Measurements from ENCODE around the gene ADAM12. TPM values are rescaled to one million over a fixed set of nuclear protein-coding genes. Genes with fewer than 3 reads are reported as not detected.

ADAM12 gene
- total and polyA plus RNA-seq, 2 experiments from 2014 or later = 0.13 to 0.87 TPM

DNA sequence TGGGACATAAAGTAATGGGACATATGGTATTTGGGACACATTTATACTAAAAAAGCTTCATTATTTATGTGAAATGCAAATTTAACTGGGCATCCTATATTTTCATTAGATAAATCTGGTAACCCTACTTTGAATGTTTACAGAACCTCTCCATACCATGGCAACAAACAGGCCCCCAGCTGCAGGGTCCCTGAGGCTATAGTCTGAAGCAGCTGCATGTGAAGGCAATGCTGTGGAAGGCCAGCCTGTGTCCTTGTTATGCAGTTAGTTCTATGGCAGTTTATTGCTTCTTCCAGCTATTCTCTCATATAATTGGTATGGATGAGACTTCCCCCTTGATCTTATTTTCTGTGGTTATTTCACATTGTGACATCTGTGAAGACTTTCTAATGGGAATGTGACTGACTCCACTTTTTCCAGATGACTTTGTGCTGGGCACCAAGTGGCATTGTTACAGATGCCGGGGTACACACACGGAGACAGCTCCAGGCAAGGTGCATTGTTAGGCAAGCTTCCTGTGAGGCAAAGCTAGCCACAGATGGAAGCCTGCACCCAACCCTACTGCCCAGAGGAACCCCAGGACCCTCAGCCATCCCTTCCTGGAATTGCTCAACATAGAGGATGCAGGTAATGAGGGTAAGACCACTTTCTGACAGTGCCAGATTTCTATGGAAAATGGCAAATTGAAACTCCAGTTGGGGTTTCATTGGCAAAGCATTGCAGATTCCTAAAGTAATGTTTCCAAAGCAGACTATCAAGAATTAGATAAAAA lies 49.5 kb upstream of the ADAM12 start:
- Histone ChIP-seq H3K4me1 (ENCODE audit: insufficient read depth) (no peaks in the 10 kb centered on the region), H3K27me3 (ENCODE audit: insufficient read depth) (no peaks in the 10 kb centered on the region), H3K4me3 (no peak overlapping the region), H3K9me2 (ENCODE audit: insufficient read depth) (0 out of 2 replicates have a peak, but pooled peaks cover 17% of the 10 kb centered on the region), H3K79me2 (replicated peaks; ENCODE audit: insufficient read depth) (no peaks in the 10 kb centered on the region), H2AFZ (no peak overlapping the region), H3K36me3 (ENCODE audit: insufficient read depth) (no peaks in the 10 kb centered on the region), H4K20me1 (replicated peaks; ENCODE audit: insufficient read depth) (no peaks in the 10 kb centered on the region), H3F3A (replicated peaks; ENCODE audit: low read depth) (no peaks in the 10 kb centered on the region), H3K4me2 (no peak overlapping the region), H3K27ac (ENCODE audit: low read depth) (no peak overlapping the region)
- Mint-ChIP-seq H3K36me3 (ENCODE audit: low read depth) (peaks cover 5% of the 10 kb centered on the region; the same call in 2 of the 3 replicates), H3K4me1 (no peaks in the 10 kb centered on the region; the same call in 2 of the 3 replicates), H3K9me3 (peaks cover 6% of the 10 kb centered on the region), H3K27ac (no peak overlapping the region), H3K4me3 (no peak overlapping the region), H3K27me3 (ENCODE audit: insufficient read depth, low read depth, poor library complexity) (peaks cover under 1% of the 10 kb centered on the region)
- TF ChIP-seq EZH2phosphoT487 (IDR thresholded peaks at IDR 0.05; ENCODE audit: unreplicated experiment) (no peak), ZNF114 (CRISPR knock-in tag; IDR thresholded peaks at IDR 0.05) (no peak), CREB1 (CRISPR knock-in tag; IDR thresholded peaks at IDR 0.05; ENCODE audit: low read depth) (no peak), NANOG (IDR thresholded peaks at IDR 0.05; ENCODE audit: borderline replicate concordance) (no peak)
- TF ChIP-seq, protein P1, sequence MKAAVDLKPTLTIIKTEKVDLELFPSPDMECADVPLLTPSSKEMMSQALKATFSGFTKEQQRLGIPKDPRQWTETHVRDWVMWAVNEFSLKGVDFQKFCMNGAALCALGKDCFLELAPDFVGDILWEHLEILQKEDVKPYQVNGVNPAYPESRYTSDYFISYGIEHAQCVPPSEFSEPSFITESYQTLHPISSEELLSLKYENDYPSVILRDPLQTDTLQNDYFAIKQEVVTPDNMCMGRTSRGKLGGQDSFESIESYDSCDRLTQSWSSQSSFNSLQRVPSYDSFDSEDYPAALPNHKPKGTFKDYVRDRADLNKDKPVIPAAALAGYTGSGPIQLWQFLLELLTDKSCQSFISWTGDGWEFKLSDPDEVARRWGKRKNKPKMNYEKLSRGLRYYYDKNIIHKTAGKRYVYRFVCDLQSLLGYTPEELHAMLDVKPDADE (IDR thresholded peaks at IDR 0.05) = no peak
- TF ChIP-seq, protein P2, sequence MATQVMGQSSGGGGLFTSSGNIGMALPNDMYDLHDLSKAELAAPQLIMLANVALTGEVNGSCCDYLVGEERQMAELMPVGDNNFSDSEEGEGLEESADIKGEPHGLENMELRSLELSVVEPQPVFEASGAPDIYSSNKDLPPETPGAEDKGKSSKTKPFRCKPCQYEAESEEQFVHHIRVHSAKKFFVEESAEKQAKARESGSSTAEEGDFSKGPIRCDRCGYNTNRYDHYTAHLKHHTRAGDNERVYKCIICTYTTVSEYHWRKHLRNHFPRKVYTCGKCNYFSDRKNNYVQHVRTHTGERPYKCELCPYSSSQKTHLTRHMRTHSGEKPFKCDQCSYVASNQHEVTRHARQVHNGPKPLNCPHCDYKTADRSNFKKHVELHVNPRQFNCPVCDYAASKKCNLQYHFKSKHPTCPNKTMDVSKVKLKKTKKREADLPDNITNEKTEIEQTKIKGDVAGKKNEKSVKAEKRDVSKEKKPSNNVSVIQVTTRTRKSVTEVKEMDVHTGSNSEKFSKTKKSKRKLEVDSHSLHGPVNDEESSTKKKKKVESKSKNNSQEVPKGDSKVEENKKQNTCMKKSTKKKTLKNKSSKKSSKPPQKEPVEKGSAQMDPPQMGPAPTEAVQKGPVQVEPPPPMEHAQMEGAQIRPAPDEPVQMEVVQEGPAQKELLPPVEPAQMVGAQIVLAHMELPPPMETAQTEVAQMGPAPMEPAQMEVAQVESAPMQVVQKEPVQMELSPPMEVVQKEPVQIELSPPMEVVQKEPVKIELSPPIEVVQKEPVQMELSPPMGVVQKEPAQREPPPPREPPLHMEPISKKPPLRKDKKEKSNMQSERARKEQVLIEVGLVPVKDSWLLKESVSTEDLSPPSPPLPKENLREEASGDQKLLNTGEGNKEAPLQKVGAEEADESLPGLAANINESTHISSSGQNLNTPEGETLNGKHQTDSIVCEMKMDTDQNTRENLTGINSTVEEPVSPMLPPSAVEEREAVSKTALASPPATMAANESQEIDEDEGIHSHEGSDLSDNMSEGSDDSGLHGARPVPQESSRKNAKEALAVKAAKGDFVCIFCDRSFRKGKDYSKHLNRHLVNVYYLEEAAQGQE (IDR thresholded peaks at IDR 0.05; ENCODE audit: unreplicated experiment) = no peak
- ATAC-seq (no peak), DNase-seq (ENCODE audit: low spot score) (no peak)

DNA sequence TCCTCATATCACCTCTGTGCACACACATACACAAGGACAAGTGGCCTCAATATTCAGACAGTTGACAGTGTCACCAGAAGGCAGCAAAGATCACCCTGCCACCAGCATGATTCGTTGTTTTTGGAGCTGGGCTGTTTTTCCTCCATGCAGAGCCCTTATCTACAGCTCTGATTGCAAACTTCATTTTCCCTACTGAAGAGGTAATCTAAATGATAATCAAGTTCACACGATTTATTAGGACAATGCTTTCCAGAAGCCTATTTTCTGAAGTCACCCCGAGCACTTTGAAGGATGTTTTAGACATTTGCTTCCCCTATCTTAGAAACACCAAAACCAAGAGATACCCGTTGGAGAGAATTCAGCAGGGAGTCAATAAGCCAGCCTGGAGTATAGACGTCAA lies 46.0 kb upstream of the ADAM12 start:
- no peak overlapping the region for H2AFZ ChIP-seq
- ATAC-seq (no peak), DNase-seq (ENCODE audit: low spot score) (no peak)
- no peak overlapping the region for H3K27ac ChIP-seq (ENCODE audit: low read depth)
- H3K36me3 ChIP-seq (ENCODE audit: insufficient read depth) = no peaks in the 10 kb centered on the region
- no peaks in the 10 kb centered on the region for H3K79me2 ChIP-seq (replicated peaks; ENCODE audit: insufficient read depth)
- no peaks in the 10 kb centered on the region; the same call in 2 of the 3 replicates for H3K36me3 Mint-ChIP-seq (ENCODE audit: low read depth)
- H3K4me3 Mint-ChIP-seq = no peak overlapping the region
- H3K4me3 ChIP-seq = no peak overlapping the region
- no peak overlapping the region for H3K27ac Mint-ChIP-seq
- H3K4me2 ChIP-seq = no peak overlapping the region
- H3K27me3 Mint-ChIP-seq (ENCODE audit: insufficient read depth, low read depth, poor library complexity) = peaks cover 2% of the 10 kb centered on the region
- no peaks in the 10 kb centered on the region for H3F3A ChIP-seq (replicated peaks; ENCODE audit: low read depth)
- H3K27me3 ChIP-seq (ENCODE audit: insufficient read depth) = no peaks in the 10 kb centered on the region
- H3K9me3 Mint-ChIP-seq = no peaks in the 10 kb centered on the region; the same call in 2 of the 3 replicates
- no peaks in the 10 kb centered on the region for H4K20me1 ChIP-seq (replicated peaks; ENCODE audit: insufficient read depth)
- peaks cover 29% of the 10 kb centered on the region; the same call in 1 of the 2 replicates for H3K9me2 ChIP-seq (ENCODE audit: insufficient read depth)
- no peaks in the 10 kb centered on the region for H3K4me1 ChIP-seq (ENCODE audit: insufficient read depth)
- no peaks in the 10 kb centered on the region for H3K4me1 Mint-ChIP-seq
- TF ChIP-seq ZNF114 (CRISPR knock-in tag; IDR thresholded peaks at IDR 0.05) (no peak), POLR2AphosphoS5 (IDR thresholded peaks at IDR 0.05; ENCODE audit: low read depth) (no peak), NANOG (IDR thresholded peaks at IDR 0.05; ENCODE audit: borderline replicate concordance) (no peak), ZNF331 (CRISPR knock-in tag; IDR thresholded peaks at IDR 0.05; ENCODE audit: low read depth) (no peak), EZH2 (IDR thresholded peaks at IDR 0.05; ENCODE audit: low read depth, unreplicated experiment) (no peak), JUNB (IDR thresholded peaks at IDR 0.05; ENCODE audit: unreplicated experiment) (no peak), CREB1 (CRISPR knock-in tag; IDR thresholded peaks at IDR 0.05; ENCODE audit: low read depth) (no peak), EZH2phosphoT487 (IDR thresholded peaks at IDR 0.05; ENCODE audit: unreplicated experiment) (no peak), STAT1 (IDR thresholded peaks at IDR 0.05; ENCODE audit: unreplicated experiment) (no peak)
- TF ChIP-seq, protein P2 (IDR thresholded peaks at IDR 0.05; ENCODE audit: unreplicated experiment) = no peak
- TF ChIP-seq, protein P3, sequence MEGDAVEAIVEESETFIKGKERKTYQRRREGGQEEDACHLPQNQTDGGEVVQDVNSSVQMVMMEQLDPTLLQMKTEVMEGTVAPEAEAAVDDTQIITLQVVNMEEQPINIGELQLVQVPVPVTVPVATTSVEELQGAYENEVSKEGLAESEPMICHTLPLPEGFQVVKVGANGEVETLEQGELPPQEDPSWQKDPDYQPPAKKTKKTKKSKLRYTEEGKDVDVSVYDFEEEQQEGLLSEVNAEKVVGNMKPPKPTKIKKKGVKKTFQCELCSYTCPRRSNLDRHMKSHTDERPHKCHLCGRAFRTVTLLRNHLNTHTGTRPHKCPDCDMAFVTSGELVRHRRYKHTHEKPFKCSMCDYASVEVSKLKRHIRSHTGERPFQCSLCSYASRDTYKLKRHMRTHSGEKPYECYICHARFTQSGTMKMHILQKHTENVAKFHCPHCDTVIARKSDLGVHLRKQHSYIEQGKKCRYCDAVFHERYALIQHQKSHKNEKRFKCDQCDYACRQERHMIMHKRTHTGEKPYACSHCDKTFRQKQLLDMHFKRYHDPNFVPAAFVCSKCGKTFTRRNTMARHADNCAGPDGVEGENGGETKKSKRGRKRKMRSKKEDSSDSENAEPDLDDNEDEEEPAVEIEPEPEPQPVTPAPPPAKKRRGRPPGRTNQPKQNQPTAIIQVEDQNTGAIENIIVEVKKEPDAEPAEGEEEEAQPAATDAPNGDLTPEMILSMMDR (conservative IDR thresholded peaks at IDR 0.05; ENCODE audit: low read depth in 2 of 2) = no peak
